NB4 (cell line): ENCODE data around the gene CDKAL1.

Source experiments
- TF ChIP-seq, protein P1 (sequence below): IDR thresholded peaks from 2 replicates; pipeline ENCODE4 v1.6.1; 2011; ENCODE audit warnings: low read depth, low read length
- TF ChIP-seq, protein P2 (sequence below): IDR thresholded peaks from one replicate; pipeline ENCODE4 v1.5.1; 2012; ENCODE audit warnings: low read depth, low read length

DNA sequence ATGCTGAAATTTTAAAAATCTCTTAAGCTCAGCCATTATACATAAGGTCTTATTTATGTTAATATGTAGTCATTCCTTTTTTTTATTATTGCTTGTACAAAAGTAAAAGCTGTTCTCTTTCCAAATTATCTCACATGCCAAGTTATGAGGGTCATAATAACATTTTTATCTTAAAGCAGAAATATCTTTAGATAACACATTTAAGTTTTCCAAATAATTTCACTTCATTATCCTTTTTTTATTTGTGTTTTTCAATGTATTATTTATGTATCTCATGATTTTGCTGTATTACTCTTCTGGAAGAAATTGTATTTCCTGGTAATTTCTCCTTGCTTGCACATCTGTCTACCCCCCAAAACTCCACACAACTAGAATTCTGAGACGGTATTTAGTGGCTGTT lies 598.2 kb downstream of the CDKAL1 start:
- TF ChIP-seq, protein P1, sequence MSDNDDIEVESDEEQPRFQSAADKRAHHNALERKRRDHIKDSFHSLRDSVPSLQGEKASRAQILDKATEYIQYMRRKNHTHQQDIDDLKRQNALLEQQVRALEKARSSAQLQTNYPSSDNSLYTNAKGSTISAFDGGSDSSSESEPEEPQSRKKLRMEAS: no peak
- TF ChIP-seq, protein P2, sequence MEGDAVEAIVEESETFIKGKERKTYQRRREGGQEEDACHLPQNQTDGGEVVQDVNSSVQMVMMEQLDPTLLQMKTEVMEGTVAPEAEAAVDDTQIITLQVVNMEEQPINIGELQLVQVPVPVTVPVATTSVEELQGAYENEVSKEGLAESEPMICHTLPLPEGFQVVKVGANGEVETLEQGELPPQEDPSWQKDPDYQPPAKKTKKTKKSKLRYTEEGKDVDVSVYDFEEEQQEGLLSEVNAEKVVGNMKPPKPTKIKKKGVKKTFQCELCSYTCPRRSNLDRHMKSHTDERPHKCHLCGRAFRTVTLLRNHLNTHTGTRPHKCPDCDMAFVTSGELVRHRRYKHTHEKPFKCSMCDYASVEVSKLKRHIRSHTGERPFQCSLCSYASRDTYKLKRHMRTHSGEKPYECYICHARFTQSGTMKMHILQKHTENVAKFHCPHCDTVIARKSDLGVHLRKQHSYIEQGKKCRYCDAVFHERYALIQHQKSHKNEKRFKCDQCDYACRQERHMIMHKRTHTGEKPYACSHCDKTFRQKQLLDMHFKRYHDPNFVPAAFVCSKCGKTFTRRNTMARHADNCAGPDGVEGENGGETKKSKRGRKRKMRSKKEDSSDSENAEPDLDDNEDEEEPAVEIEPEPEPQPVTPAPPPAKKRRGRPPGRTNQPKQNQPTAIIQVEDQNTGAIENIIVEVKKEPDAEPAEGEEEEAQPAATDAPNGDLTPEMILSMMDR: no peak
